ENCODE results near the gene DARS1. TPM values are rescaled to one million over a fixed set of nuclear protein-coding genes. Genes with fewer than 3 reads are reported as not detected.

Gene DARS1
- total and polyA plus RNA-seq, 2 experiments from 2014 or later = 138 to 182 TPM

GRCh38 chr2:135944625-135945024 lies 40.8 kb downstream of the DARS1 start:
- Histone ChIP-seq H3K4me1 (ENCODE audit: low read depth) (no peaks in the 10 kb centered on the region), H3K4me3 (no peak overlapping the region), H3K27me3 (no peaks in the 10 kb centered on the region), H3K36me3 (peaks cover 11% of the 10 kb centered on the region), H3K27ac (peak overlapping the region; percentile 48), H3K9me3 (ENCODE audit: low read depth) (no peaks in the 10 kb centered on the region)
- TF ChIP-seq, protein P1, sequence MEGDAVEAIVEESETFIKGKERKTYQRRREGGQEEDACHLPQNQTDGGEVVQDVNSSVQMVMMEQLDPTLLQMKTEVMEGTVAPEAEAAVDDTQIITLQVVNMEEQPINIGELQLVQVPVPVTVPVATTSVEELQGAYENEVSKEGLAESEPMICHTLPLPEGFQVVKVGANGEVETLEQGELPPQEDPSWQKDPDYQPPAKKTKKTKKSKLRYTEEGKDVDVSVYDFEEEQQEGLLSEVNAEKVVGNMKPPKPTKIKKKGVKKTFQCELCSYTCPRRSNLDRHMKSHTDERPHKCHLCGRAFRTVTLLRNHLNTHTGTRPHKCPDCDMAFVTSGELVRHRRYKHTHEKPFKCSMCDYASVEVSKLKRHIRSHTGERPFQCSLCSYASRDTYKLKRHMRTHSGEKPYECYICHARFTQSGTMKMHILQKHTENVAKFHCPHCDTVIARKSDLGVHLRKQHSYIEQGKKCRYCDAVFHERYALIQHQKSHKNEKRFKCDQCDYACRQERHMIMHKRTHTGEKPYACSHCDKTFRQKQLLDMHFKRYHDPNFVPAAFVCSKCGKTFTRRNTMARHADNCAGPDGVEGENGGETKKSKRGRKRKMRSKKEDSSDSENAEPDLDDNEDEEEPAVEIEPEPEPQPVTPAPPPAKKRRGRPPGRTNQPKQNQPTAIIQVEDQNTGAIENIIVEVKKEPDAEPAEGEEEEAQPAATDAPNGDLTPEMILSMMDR (IDR thresholded peaks at IDR 0.05; ENCODE audit: low read depth, low read length) = no peak
- DNase-seq (ENCODE audit: low read depth in 1 of 2, low spot score in 1 of 2) = no peak

DNA sequence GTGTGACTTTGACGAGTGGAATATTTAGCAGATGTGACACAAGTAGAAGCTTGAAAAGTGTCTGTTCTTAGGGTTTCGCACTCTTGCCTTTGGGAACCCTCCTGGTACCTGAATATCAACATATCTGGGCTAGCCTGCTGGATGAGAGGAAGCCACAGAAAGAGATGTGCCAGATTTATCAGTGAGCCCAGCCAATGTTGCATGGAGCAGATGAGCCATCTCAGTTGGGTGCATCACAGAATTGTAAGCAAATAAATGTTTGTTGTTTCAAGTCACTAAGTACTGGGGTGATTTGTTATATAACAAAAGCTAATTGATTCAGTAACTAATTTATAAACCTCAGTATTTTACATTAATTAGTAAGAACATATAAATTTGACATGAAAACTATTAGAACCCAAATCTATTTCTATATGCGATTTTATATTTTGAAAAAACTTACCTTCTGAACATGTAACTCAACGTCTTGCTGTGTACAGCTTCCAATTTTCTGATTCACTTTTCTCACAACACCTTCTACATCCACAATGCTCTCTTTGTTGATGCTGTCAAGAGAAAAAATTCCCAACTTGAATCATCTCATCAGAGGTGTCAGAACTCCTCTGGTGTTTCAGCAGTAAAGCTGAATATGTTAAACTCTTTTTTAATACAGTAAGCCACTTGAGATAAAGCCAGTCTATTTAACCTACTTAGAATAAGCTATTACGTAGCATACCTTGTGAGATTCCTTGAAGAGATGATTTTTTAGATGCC lies 42.3 kb downstream of the DARS1 start:
- peaks cover 11% of the 10 kb centered on the region for H3K36me3 ChIP-seq
- peak overlapping the region; percentile 18 for H3K27ac ChIP-seq
- no peaks in the 10 kb centered on the region for H3K27me3 ChIP-seq
- H3K4me1 ChIP-seq (ENCODE audit: low read depth) = no peaks in the 10 kb centered on the region
- TF ChIP-seq, protein P1 (IDR thresholded peaks at IDR 0.05; ENCODE audit: low read depth, low read length) = no peak
- DNase-seq (ENCODE audit: low read depth in 1 of 2, low spot score in 1 of 2) = no peak
- no peak overlapping the region for H3K4me3 ChIP-seq
- H3K9me3 ChIP-seq (ENCODE audit: low read depth) = no peaks in the 10 kb centered on the region

DNA sequence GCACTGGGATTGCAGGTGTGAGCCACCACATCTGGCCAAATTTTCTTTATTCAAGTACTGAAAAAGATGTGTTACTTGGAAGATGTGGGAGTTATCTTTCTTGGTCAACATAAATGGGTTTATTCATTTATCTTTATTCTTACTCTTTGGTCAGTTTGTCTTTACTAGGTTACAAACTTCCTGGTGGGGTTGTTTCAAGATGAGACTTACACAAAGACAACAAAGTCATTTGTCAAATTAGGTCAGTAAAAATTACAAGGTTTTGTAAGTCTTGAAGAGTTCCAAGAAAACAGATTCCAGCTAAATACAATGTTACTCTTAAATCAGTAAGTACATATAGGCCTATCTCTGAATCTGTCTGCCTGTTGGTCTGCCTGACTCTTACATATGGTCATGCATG lies 48.9 kb downstream of the DARS1 start:
- Histone ChIP-seq H3K9me3 (ENCODE audit: low read depth) (no peaks in the 10 kb centered on the region), H3K27ac (no peak overlapping the region), H3K27me3 (no peaks in the 10 kb centered on the region), H3K4me1 (ENCODE audit: low read depth) (no peaks in the 10 kb centered on the region), H3K36me3 (peaks cover 20% of the 10 kb centered on the region), H3K4me3 (no peak overlapping the region)
- DNase-seq (ENCODE audit: low read depth in 1 of 2, low spot score in 1 of 2) = no peak
- TF ChIP-seq, protein P1 (IDR thresholded peaks at IDR 0.05; ENCODE audit: low read depth, low read length) = no peak

DNA sequence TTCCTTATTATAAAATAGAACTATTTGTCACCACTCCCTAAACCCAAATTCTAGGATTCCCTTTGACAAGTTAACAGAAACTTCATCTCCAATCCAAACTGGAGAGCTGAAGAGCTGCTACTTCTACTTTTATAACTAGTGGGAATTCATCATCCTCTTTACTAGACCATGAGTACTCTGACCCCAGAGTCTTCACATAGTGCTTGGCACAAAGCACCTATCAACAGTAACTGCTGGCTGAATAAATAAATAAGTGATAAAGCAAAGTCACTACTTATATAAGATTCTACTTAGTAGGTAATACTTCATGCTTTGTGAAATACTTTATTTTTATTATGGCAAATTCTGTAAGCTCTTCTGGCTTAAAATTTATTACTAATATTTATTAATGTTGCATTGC lies 49.5 kb downstream of the DARS1 start:
- Histone ChIP-seq H3K9me3 (ENCODE audit: low read depth) (no peaks in the 10 kb centered on the region), H3K4me3 (no peak overlapping the region), H3K4me1 (ENCODE audit: low read depth) (no peaks in the 10 kb centered on the region), H3K27ac (no peak overlapping the region), H3K36me3 (peaks cover 26% of the 10 kb centered on the region), H3K27me3 (no peaks in the 10 kb centered on the region)
- TF ChIP-seq, protein P1 (IDR thresholded peaks at IDR 0.05; ENCODE audit: low read depth, low read length) = no peak
- DNase-seq (ENCODE audit: low read depth in 1 of 2, low spot score in 1 of 2) = no peak

DNA sequence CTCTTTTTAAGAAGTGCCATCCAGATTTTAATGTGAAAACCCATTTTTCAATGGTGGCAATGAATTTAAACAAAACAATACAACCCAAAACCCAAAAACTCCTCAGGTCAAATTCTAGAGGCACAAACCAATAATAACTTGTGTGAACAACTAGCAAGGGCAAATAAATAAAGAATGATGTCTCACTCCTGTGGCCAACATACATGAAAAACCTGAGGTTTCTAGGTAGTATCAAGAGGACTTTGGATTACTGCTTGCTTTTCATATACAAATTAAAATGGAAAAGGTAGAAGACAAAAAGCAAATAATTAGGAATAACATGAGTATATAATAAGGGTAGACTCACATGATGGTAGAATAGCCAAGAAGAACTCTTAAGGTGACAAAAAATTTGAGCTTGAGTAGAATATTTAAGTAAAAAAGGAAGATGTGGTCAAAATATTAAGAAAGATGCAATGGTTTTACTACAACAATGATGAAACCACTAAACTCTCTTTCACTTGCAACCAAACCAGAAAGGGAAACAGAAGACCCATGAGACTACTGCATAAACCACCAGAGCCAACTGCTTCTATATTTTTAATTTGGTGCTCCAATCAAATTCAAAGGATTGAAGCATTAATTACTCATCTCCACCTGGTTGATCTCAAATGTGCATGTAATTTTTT lies 53.5 kb downstream of the DARS1 start:
- DNase-seq (ENCODE audit: low read depth in 1 of 2, low spot score in 1 of 2) = no peak

More for the DNA sequence above, 53.5 kb downstream of the DARS1 start:
- no peaks in the 10 kb centered on the region for H3K4me1 ChIP-seq (ENCODE audit: low read depth)
- H3K9me3 ChIP-seq (ENCODE audit: low read depth) = no peaks in the 10 kb centered on the region
- TF ChIP-seq, protein P1 (IDR thresholded peaks at IDR 0.05; ENCODE audit: low read depth, low read length) = no peak
- peaks cover 49% of the 10 kb centered on the region for H3K36me3 ChIP-seq
- H3K27me3 ChIP-seq = no peaks in the 10 kb centered on the region
- H3K27ac ChIP-seq = no peak overlapping the region
- H3K4me3 ChIP-seq = no peak overlapping the region
